Retinal pigment epithelial cell (primary cell): ENCODE data around the gene KIF17.

ENCODE experiments used
- DNase-seq: peaks from one replicate; pipeline ENCODE4 v3.0.0-alpha.2; 2010; ENCODE audit warnings: low read depth
- H3K4me3 ChIP-seq: 2 replicates; pipeline ENCODE4 v1.5.1; 2011; ENCODE audit warnings: mild to moderate bottlenecking, low read length, control low read depth, moderate library complexity
- TF ChIP-seq, protein P1 (sequence below): conservative IDR thresholded peaks from 2 replicates; pipeline ENCODE4 v1.5.1; 2011; ENCODE audit warnings: low read depth, low read length, control low read depth, inconsistent platforms

Gene KIF17

DNA sequence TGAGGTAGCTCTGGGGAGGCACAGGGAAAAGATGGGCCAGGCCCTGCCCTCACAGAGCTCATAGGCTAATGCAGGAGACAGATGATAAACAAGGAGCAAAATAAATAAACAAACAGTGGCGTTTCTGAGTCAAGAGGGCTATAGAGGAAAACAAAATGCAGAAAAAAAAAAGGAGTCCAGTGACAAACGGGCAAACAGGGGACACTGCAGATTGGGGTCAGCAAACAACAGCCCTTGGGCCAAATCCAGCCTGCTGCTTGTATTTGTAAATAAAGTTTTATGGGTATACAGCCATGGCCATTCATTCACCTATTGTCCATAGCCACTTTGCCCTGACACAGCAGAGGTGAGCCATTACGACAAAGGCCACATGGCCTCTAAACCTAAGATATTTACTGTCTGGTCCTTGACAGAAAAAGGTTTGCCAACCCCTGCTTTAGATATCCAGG is 103.7 kb downstream of the KIF17 start:
- H3K4me3 ChIP-seq, result no peak overlapping the region
- TF ChIP-seq, protein P1, sequence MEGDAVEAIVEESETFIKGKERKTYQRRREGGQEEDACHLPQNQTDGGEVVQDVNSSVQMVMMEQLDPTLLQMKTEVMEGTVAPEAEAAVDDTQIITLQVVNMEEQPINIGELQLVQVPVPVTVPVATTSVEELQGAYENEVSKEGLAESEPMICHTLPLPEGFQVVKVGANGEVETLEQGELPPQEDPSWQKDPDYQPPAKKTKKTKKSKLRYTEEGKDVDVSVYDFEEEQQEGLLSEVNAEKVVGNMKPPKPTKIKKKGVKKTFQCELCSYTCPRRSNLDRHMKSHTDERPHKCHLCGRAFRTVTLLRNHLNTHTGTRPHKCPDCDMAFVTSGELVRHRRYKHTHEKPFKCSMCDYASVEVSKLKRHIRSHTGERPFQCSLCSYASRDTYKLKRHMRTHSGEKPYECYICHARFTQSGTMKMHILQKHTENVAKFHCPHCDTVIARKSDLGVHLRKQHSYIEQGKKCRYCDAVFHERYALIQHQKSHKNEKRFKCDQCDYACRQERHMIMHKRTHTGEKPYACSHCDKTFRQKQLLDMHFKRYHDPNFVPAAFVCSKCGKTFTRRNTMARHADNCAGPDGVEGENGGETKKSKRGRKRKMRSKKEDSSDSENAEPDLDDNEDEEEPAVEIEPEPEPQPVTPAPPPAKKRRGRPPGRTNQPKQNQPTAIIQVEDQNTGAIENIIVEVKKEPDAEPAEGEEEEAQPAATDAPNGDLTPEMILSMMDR, result no peak

More for the DNA sequence above, 103.7 kb downstream of the KIF17 start:
- no peak for DNase-seq
